ENCODE measurements around the gene AHSG. TPM values are rescaled to one million over a fixed set of nuclear protein-coding genes. Genes with fewer than 3 reads are reported as not detected.

AHSG gene
- total and polyA plus RNA-seq, 2 experiments from 2014 or later: 0.10 to 0.18 TPM

GRCh38 chr3:186630950-186631641, 18.2 kb downstream of the AHSG start (continued):
- TF ChIP-seq ZNF462 (CRISPR knock-in tag; IDR thresholded peaks at IDR 0.05) (no peak), JUNB (IDR thresholded peaks at IDR 0.05; ENCODE audit: unreplicated experiment) (no peak), REST (IDR thresholded peaks at IDR 0.05; ENCODE audit: unreplicated experiment) (no peak), ZNF114 (CRISPR knock-in tag; IDR thresholded peaks at IDR 0.05) (no peak), POLR2AphosphoS5 (IDR thresholded peaks at IDR 0.05; ENCODE audit: low read depth) (no peak), ZNF331 (CRISPR knock-in tag; IDR thresholded peaks at IDR 0.05; ENCODE audit: low read depth) (no peak), CREB1 (CRISPR knock-in tag; IDR thresholded peaks at IDR 0.05; ENCODE audit: low read depth) (no peak), EZH2phosphoT487 (IDR thresholded peaks at IDR 0.05; ENCODE audit: unreplicated experiment) (no peak), NANOG (IDR thresholded peaks at IDR 0.05; ENCODE audit: borderline replicate concordance) (no peak), STAT1 (IDR thresholded peaks at IDR 0.05; ENCODE audit: unreplicated experiment) (no peak)
- TF ChIP-seq, protein P1, sequence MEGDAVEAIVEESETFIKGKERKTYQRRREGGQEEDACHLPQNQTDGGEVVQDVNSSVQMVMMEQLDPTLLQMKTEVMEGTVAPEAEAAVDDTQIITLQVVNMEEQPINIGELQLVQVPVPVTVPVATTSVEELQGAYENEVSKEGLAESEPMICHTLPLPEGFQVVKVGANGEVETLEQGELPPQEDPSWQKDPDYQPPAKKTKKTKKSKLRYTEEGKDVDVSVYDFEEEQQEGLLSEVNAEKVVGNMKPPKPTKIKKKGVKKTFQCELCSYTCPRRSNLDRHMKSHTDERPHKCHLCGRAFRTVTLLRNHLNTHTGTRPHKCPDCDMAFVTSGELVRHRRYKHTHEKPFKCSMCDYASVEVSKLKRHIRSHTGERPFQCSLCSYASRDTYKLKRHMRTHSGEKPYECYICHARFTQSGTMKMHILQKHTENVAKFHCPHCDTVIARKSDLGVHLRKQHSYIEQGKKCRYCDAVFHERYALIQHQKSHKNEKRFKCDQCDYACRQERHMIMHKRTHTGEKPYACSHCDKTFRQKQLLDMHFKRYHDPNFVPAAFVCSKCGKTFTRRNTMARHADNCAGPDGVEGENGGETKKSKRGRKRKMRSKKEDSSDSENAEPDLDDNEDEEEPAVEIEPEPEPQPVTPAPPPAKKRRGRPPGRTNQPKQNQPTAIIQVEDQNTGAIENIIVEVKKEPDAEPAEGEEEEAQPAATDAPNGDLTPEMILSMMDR (conservative IDR thresholded peaks at IDR 0.05; ENCODE audit: low read depth in 2 of 2): no peak
